GM19240 (cell line): ENCODE data around the gene CTIF.

Experiments used
- DNase-seq: peaks from one replicate; pipeline ENCODE4 v3.0.0; 2011; ENCODE audit warnings: low spot score; ENCODE audit not compliant: insufficient read length

CTIF gene

DNA sequence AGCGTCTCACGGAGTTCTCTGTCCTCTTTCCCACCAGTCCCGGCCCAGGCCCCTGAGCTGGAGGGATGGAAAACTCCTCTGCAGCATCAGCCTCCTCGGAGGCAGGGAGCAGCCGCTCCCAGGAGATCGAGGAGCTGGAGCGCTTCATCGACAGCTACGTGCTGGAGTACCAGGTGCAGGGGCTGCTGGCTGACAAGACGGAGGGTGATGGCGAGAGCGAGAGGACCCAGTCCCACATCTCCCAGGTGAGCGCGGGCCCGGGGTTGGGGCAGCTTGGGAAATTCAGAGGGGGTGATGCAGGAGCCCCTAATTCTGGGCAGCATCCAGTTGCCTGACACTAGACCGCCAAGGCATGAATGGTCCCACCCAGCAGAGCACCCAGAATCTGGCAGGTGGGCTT is 80.7 kb downstream of the CTIF start:
- DNase-seq, result no peak

DNA sequence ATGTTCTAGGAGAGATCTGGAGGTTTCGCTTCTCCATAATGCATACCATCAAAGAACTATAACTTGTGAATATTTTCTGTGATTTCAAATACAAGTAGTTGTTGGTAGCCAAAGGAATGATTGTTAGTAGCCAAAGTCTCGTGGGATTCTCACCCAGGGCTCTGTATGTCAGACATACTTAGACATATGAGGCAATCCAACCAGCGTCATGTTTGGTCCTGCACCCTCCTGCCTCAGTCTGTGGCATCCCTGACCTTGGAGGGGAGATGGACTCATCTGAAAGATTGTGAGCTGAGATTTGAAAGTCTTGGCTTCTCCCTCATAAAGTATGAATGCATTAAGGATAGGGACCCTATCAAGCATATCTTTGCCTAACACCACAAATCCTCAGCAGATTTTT is 81.2 kb downstream of the CTIF start:
- no peak for DNase-seq

GRCh38 chr18:48621240-48621639 is 82.4 kb downstream of the CTIF start:
- DNase-seq, result no peak

DNA sequence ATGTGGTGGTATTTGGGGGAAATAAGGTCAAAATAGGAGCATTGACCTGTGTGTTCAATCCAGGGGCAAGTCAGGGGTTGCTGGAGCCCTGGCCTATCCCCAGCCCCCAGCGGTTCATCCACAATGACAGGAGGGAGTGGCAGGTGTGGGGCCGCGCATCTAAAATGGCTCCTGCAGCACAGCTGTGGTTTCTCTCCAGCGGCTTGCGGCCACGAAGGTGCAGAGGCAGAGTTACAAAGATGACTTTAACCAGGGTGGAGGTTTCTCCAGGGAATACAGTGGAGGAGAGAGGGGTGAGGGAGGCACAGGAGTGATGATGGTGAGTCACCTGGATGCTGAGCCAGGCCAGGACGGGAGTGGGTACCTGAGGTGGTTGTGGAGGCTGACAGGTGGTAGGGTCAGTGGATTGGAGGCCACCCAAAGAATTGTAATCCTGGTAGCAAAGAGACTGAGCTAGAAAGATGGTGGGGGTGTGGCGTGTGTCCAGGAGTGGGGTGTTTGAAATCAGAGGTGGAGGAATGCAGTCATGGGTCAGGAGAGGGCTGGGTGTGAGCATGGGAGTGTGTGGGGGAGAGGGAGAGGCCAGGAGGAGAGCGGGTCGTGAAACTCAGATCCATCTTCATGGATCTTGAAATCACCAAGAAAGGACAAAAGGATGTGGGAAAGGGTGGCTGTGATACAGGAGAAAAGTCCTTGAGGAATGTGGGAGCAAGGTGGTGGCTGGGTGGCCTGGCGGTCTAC is 83.2 kb downstream of the CTIF start:
- no peak for DNase-seq

DNA sequence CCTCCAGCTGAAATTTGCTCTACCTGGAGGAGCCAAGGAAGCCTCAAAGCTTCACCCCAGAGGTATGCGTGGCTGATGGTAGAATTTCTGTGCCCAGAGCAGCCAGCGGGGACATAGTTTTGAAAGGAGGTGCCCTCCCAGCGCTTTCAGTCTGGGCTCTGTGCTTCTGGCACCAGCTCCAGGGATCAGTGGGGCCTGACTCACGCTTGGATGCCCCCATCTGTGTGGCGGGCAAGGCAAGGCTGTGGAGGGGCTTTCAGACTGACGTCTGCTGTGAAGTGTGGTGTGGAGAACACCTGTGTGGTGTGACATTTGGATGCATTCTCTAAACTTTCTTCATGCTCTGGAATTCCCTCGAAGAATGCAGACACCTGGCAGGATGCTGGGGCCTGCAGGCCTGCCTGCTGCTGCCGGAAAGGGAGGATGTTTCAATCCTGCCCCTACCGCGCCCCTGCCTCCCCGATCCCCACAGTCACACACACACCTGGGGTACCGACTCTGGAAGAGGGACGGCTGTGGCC is 84.1 kb downstream of the CTIF start:
- DNase-seq, result no peak

GRCh38 chr18:48623468-48624235 is 84.8 kb downstream of the CTIF start:
- no peak for DNase-seq

DNA sequence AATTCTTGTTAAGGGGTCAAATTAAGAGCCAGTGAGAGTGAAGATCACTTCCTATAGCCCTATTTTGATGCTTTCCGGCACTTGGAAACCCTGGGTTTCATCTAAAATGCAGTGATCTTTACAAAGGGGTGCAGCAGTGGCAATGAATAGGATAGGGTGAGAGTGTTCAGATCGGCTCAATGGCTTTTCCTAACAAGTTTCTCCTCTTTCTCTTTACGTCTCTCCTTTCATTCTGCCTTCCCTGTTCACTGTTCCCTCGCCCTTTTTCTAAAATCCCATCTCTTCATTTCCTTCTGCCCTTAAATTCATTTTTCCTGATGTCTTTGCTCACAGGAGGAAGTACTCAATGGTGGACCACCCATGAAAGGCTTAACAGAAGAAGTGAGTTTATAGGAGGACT is 86.0 kb downstream of the CTIF start:
- no peak for DNase-seq

- DNase-seq, result no peak
Measured at GRCh38 chr18:48627216-48627615, 88.4 kb downstream of the CTIF start.

- no peak for DNase-seq
Measured at GRCh38 chr18:48629730-48630324, 91.0 kb downstream of the CTIF start.

DNA sequence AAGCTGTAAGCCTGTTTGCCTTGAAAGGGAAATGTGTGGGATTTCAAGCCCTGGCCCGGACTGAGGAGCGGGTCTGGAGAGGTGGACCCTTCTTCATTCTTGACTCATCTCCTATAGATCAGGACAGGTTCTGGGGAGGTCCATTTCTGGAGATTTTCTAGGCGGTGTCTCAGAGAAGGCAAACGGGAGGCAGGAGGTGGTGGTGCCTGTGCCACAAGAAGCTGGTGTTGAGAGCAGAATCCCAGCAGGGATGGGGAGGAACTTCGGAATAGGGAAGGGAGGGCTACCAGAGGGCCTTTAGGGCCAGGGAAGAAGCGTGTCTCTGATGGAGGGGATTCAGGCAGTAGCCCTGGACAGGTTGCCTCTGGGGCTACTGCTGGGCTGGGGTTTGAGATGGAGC is 93.0 kb downstream of the CTIF start:
- no peak for DNase-seq

GRCh38 chr18:48632676-48633257 is 93.9 kb downstream of the CTIF start:
- DNase-seq, result no peak

DNA sequence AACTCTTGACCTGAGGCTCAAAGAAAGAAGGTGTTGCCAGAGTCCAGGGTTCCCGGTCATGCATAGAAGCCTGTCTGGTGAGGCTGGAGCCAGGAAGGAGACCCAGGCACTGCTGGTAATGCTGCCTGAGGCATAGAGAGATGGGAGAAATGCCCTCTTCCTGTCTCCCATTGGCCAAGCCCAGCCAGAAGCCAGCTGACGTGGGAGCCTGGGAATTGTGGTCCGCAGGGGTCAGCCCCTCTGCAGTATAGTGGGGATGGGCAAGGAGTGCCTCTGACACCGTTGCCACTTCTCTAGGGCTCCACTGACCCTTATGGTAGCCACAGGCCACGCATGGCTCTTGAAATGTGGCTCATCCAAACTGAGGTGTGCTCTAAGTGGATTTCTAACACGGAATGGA is 95.7 kb downstream of the CTIF start:
- no peak for DNase-seq

DNA sequence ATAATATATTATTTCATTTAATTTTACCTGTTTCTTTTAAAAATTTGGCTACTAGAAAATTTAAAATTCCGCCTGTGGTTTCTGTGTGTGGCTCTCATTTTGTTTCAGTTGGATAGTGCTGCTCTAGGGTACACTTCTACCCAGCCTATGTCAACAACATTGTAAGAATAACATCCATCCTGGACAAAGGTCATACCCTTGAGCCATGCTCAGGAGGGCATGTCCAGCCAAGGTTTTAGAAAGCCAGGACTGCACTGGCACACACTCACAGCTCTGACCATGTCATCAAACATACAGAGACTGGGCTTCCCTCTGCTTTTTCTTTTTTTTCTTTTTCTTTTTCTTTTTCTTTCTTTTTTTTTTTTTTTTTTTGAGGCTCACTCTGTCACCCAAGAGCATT is 96.1 kb downstream of the CTIF start:
- no peak for DNase-seq

DNA sequence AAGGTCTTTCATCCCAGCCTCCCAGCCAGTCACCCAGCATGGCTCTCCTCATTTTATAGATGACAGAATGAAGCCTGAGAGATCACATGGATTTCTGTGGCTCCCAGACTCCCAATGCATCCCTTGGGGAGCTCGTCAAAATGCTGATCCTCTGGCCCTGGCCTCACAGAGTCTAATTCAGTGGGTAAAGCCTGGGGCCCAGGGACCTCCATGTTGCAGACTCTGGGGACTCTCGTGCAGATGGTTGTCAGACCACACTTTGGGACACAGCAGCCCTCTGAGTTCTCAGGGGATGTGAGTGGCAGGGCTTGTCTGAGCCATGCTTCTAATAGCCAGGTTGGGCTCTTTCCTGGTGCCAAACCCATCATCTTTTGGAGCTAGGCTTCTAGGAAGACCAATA is 97.0 kb downstream of the CTIF start:
- no peak for DNase-seq

- DNase-seq, result no peak
Measured at GRCh38 chr18:48636436-48636835, 97.6 kb downstream of the CTIF start.

DNA sequence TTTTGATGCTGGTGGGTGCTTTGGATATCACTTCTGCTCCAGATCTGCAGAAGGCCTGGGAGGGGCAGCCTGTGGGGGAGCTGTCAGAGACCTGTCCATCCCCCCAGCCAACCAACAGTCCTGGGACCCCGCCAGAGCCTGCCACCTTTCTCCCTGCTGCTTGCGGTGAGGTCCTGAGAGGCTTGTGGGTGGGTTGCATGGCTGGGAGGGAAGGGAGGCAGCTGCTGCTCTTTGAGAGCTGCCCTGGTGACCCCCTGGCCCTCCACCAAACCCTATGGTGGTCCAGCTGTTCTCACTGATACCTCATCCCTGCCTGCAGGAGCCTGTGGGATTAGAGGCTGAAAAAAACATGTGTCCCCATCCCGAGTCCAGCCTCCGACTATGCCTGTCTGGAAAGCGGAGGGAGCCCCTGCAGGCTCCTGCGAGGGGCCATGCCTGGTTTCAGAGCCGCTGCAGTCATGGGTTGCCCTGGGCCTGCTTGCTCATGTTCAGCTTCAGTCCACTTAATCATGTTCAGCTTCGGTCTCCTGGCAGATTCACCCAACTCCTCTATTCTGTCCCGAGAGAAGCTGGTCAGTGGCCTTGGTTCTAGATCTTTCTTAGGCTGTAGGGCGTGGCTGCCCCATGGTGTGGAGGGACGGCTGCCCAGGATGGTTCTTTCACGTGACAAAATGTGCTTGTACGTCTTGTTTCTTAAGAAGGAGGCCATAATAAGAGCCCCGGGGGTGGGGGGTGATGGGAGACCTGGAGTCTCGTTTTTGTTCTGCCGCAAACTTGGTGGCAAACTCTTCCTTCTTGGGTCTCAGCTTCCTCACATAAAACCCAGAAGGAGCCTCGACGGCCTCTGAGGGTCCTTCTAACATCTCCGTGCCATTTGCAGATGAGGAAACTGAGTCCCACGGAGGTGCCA is 98.5 kb downstream of the CTIF start:
- no peak for DNase-seq

DNA sequence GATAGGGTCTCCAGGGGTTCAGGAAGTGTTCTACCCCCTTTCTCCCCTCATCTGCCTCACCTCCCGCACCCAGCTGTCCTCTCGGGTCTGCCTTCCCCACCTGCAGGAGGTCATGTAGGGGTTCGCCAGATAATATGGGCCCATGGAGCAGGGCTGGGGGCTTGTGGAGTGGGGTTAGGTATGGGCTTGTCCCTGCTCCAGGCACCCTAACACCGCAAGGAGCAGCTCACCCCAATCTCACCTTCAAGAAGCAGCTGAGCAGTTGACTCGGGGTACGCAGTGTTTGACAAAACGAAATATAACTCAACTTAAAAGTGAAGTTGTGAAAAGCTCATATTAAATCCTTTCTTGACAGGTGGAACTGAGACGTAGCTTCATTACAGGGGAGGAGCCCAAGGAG is 99.6 kb downstream of the CTIF start:
- no peak for DNase-seq

- DNase-seq, result no peak
Measured at GRCh38 chr18:48638896-48639771, 100.3 kb downstream of the CTIF start.

DNA sequence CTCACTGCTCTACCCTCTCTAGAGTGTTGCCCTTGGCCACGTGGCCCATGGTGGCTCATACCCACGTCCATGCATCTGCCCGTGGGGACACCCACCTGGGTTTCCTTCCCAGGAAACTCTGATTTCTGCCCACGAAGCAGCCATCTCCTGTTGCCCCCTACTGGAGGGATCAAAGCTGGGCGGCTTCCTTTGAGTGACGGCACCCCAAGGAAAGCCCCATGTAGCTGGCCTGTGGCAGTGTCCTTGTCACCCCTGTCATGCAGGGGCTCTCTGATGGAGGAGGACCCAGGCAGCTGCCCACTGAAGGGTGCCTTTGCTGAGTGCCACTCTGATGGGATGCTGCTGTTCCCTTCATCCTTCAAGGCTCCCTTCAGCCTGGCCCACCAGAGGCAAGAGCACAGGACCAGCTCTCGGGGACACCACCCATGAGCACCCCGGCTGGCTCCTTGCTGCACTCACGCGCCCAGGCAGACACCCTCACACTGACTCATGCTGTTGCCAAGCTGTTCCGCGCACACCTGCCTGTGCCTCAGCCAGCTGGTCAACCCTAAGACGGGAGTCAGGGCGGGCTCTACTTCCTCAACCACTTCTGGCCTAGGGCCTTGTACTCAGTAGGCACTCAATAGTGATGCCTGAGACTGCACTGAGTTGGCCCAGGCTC is 101.1 kb downstream of the CTIF start:
- DNase-seq, result no peak
